PC-3 (cell line): Measurements from ENCODE around the gene PRPF40B.

ENCODE experiments used
- EZH2 ChIP-seq: fragments of 300-600 bp; sonication (generic); IDR thresholded peaks from one replicate; pipeline ENCODE4 v1.6.1; 2017; ENCODE audit warnings: antibody characterized with exemption, mild to moderate bottlenecking, low read length; ENCODE audit not compliant: unreplicated experiment
- TF ChIP-seq, protein P1 (sequence below): fragments of 300-600 bp; sonication (generic); conservative IDR thresholded peaks from 2 replicates; pipeline ENCODE4 v1.5.1; 2017; ENCODE audit warnings: antibody characterized with exemption, low read depth, mild to moderate bottlenecking, low read length

DNA sequence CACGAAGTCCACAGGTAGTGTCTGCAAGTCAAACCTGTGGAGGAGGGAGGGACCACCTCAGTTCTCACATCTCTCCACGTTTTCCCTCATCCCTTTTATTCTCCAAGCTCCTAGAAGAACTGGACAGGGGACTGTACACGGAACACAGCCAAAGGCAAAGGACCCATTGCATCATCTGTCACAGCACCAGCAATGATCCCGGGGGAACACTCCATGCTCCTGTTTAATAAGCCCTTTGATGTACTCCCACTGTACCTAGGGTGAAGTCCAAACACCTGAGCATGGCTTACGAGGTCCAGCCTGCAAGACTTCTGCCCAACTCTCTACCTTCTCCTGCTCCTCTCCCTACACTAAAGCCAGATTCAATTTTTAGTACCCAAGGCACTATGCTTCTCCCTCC, 26.5 kb downstream of the PRPF40B start:
- TF ChIP-seq, protein P1, sequence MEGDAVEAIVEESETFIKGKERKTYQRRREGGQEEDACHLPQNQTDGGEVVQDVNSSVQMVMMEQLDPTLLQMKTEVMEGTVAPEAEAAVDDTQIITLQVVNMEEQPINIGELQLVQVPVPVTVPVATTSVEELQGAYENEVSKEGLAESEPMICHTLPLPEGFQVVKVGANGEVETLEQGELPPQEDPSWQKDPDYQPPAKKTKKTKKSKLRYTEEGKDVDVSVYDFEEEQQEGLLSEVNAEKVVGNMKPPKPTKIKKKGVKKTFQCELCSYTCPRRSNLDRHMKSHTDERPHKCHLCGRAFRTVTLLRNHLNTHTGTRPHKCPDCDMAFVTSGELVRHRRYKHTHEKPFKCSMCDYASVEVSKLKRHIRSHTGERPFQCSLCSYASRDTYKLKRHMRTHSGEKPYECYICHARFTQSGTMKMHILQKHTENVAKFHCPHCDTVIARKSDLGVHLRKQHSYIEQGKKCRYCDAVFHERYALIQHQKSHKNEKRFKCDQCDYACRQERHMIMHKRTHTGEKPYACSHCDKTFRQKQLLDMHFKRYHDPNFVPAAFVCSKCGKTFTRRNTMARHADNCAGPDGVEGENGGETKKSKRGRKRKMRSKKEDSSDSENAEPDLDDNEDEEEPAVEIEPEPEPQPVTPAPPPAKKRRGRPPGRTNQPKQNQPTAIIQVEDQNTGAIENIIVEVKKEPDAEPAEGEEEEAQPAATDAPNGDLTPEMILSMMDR: no peak
- TF ChIP-seq EZH2: no peak
